Limb (tissue), 2 donors: ENCODE data around the gene DENND5A.
"Not testable (repeated sequence)": the region's sequence is repeated elsewhere in the genome, so short reads cannot be mapped to it uniquely, and the experiment has no call there.

Experiments used
- DNase-seq, 2 donors: peaks; one replicate each; pipeline ENCODE4 v3.0.0-alpha.2; 2016; ENCODE audit errors: extremely low spot score in 2 of 2

The DENND5A gene

GRCh38 chr11:9266132-9266736, 1.1 kb upstream of the DENND5A start:
- DNase-seq: no peak

- peak; percentile 74 to 81 for DNase-seq
These were observed 587 bp downstream of the DENND5A start for GRCh38 chr11:9264316-9265210.

- DNase-seq: no peak
These were observed 1.3 kb downstream of the DENND5A start for GRCh38 chr11:9263840-9264315.

- DNase-seq: not testable (repeated sequence)
These were observed 4.4 kb downstream of the DENND5A start for GRCh38 chr11:9260838-9261146.

- no peak for DNase-seq
These were observed 4.9 kb downstream of the DENND5A start for GRCh38 chr11:9259981-9260837.

GRCh38 chr11:9258279-9258678, 6.9 kb downstream of the DENND5A start:
- not testable (repeated sequence) for DNase-seq

GRCh38 chr11:9254416-9254815, 10.7 kb downstream of the DENND5A start:
- DNase-seq: no peak

- DNase-seq: no peak
These were observed 12.1 kb downstream of the DENND5A start for GRCh38 chr11:9253086-9253485.

GRCh38 chr11:9251311-9251710, 13.8 kb downstream of the DENND5A start:
- no peak for DNase-seq

- no peak for DNase-seq
These were observed 15.0 kb downstream of the DENND5A start for GRCh38 chr11:9250139-9250582.

- DNase-seq: no peak
These were observed 15.9 kb downstream of the DENND5A start for GRCh38 chr11:9249252-9249651.

GRCh38 chr11:9247863-9248262, 17.3 kb downstream of the DENND5A start:
- DNase-seq: no peak

- not testable (repeated sequence) for DNase-seq
These were observed 28.9 kb downstream of the DENND5A start for GRCh38 chr11:9236242-9236641.

- DNase-seq: no peak
These were observed 32.7 kb downstream of the DENND5A start for GRCh38 chr11:9232482-9232881.

GRCh38 chr11:9231848-9232177, 33.3 kb downstream of the DENND5A start:
- peak in 1 of 2 donors; percentile 36 for DNase-seq

- no peak for DNase-seq
These were observed 34.9 kb downstream of the DENND5A start for GRCh38 chr11:9230296-9230695.

GRCh38 chr11:9228091-9228490, 37.1 kb downstream of the DENND5A start:
- DNase-seq: no peak

- DNase-seq: no peak
These were observed 39.3 kb downstream of the DENND5A start for GRCh38 chr11:9225748-9226298.

GRCh38 chr11:9222654-9223053, 42.5 kb downstream of the DENND5A start:
- no peak for DNase-seq

GRCh38 chr11:9220853-9221252, 44.3 kb downstream of the DENND5A start:
- not testable (repeated sequence) for DNase-seq

- no peak for DNase-seq
These were observed 45.6 kb downstream of the DENND5A start for GRCh38 chr11:9219572-9219971.

- DNase-seq: no peak
These were observed 46.0 kb downstream of the DENND5A start for GRCh38 chr11:9219115-9219514.
